Liver (tissue), 9 donors: ENCODE data around the gene CABLES1. TPM values are rescaled to one million over a fixed set of nuclear protein-coding genes. Genes with fewer than 3 reads are reported as not detected.

Experiments used
- DNase-seq: peaks from one replicate; pipeline ENCODE4 v3.0.0-alpha.2; 2017; ENCODE audit warnings: low spot score
- H3K27ac ChIP-seq, 2 donors: one replicate each; pipeline ENCODE4 v1.7.0; 2013; ENCODE audit warnings: inconsistent platforms in 2 of 2, low read length in 2 of 2, control low read depth in 1 of 2, low read depth in 1 of 2, mild to moderate bottlenecking in 1 of 2
- H3K27me3 ChIP-seq, 4 donors: one replicate each; pipeline versions ENCODE4 v1.6.1 to v1.7.0; 2013; ENCODE audit warnings: low read length in 3 of 4, inconsistent platforms in 1 of 4, mild to moderate bottlenecking in 1 of 4, moderate library complexity in 1 of 4; ENCODE audit not compliant: control insufficient read depth in 4 of 4, insufficient read depth in 4 of 4
- H3K36me3 ChIP-seq, 4 donors: one replicate each; pipeline versions ENCODE4 v1.6.1 to v1.7.0; 2013; ENCODE audit warnings: low read length in 3 of 4, mild to moderate bottlenecking in 3 of 4, low read depth in 1 of 4, moderate library complexity in 1 of 4; ENCODE audit not compliant: control insufficient read depth in 4 of 4, insufficient read depth in 3 of 4
- H3K4me1 ChIP-seq, 4 donors: one replicate each; pipeline versions ENCODE4 v1.6.1 to v1.7.0; 2013; ENCODE audit warnings: low read length in 3 of 4, mild to moderate bottlenecking in 3 of 4, moderate library complexity in 1 of 4; ENCODE audit not compliant: control insufficient read depth in 4 of 4, insufficient read depth in 4 of 4
- H3K4me3 ChIP-seq, 3 donors: one replicate each; pipeline versions ENCODE4 v1.6.1 to v1.7.0; 2013; ENCODE audit warnings: low read length in 3 of 3, control low read depth in 1 of 3, low read depth in 1 of 3, mild to moderate bottlenecking in 1 of 3
- H3K9ac ChIP-seq, 2 donors: one replicate each; pipeline ENCODE4 v1.7.0; 2013; ENCODE audit warnings: low read length in 2 of 2, mild to moderate bottlenecking in 2 of 2, moderate library complexity in 2 of 2, control low read depth in 1 of 2, low read depth in 1 of 2
- H3K9me3 ChIP-seq, 4 donors: one replicate each; pipeline versions ENCODE4 v1.6.1 to v1.7.0; 2013; ENCODE audit warnings: low read length in 3 of 4; ENCODE audit not compliant: control insufficient read depth in 4 of 4
- ATF3 ChIP-seq: IDR thresholded peaks from 2 replicates; pipeline ENCODE4 v1.6.1; 2016; ENCODE audit warnings: antibody characterized with exemption
- EGR1 ChIP-seq, 2 donors: IDR thresholded peaks; 2 replicates each; pipeline ENCODE4 v1.6.1; 2016 to 2018; ENCODE audit warnings: antibody characterized with exemption in 2 of 2, low read depth in 2 of 2
- FOXA1 ChIP-seq: IDR thresholded peaks from 2 replicates; pipeline ENCODE4 v1.6.1; 2016; ENCODE audit warnings: antibody characterized with exemption
- FOXA2 ChIP-seq: IDR thresholded peaks from 2 replicates; pipeline ENCODE4 v1.6.1; 2016; ENCODE audit warnings: antibody characterized with exemption
- GABPA ChIP-seq, 2 donors: IDR thresholded peaks in 1 of 2; conservative IDR thresholded peaks in 1 of 2; 2 replicates each; pipeline ENCODE4 v1.6.1; 2016; ENCODE audit warnings: antibody characterized with exemption in 2 of 2, mild to moderate bottlenecking in 1 of 2, moderate library complexity in 1 of 2
- HNF4A ChIP-seq, 2 donors: conservative IDR thresholded peaks; 2 replicates each; pipeline ENCODE4 v1.6.1; 2016; ENCODE audit warnings: antibody characterized with exemption in 2 of 2, mild to moderate bottlenecking in 2 of 2
- HNF4G ChIP-seq: IDR thresholded peaks from 2 replicates; pipeline ENCODE4 v1.6.1; 2016; ENCODE audit warnings: antibody characterized with exemption
- JUND ChIP-seq, 2 donors: IDR thresholded peaks; 2 replicates each; pipeline ENCODE4 v1.6.1; 2016; ENCODE audit warnings: antibody characterized with exemption in 2 of 2
- NR2F2 ChIP-seq: IDR thresholded peaks from 2 replicates; pipeline ENCODE4 v1.6.1; 2016; ENCODE audit warnings: antibody characterized with exemption
- RAD21 ChIP-seq, 2 donors: IDR thresholded peaks; 2 replicates each; pipeline ENCODE4 v1.6.1; 2016; ENCODE audit warnings: antibody characterized with exemption in 2 of 2, mild to moderate bottlenecking in 2 of 2
- RXRA ChIP-seq, 2 donors: IDR thresholded peaks; 2 replicates each; pipeline ENCODE4 v1.6.1; 2017 to 2018; ENCODE audit warnings: antibody characterized with exemption in 2 of 2, mild to moderate bottlenecking in 1 of 2
- TAF1 ChIP-seq: conservative IDR thresholded peaks from 2 replicates; pipeline ENCODE4 v1.6.1; 2016; ENCODE audit warnings: antibody characterized with exemption, mild to moderate bottlenecking
- YY1 ChIP-seq: IDR thresholded peaks from 2 replicates; pipeline ENCODE4 v1.6.1; 2016; ENCODE audit warnings: antibody characterized with exemption, mild to moderate bottlenecking
- ZBTB33 ChIP-seq: IDR thresholded peaks from 2 replicates; pipeline ENCODE4 v1.6.1; 2016; ENCODE audit warnings: antibody characterized with exemption
- WGBS: extraction: QIAGEN DNeasy Blood & Tissue Kit; methylation state at CpG from one replicate; pipeline ENCODE4 v1.1.7; 2013; 5-methylcytosine and 5-hydroxymethylcytosine counted together
- polyA plus RNA-seq, 2 donors: library from polyadenylated mRNA; stranded (reverse) in 1 of 2; unstranded in 1 of 2; fragments of 200-250 nt in 1 of 2; fragments of >200 nt in 1 of 2; fragmentation: Nextera tagmentation in 1 of 2; extraction: Ambion mirVana in 1 of 2; gene quantifications; one replicate each; pipeline versions ENCODE4 v1.2.1 to v1.2.3, GENCODE V29; 2013 to 2015
- total RNA-seq, 2 donors: library from RNA; depleted of rRNA; stranded (reverse); fragments of >200 nt; gene quantifications; one replicate each; pipeline ENCODE4 v1.2.3, GENCODE V29; 2014
- TF ChIP-seq, protein P1 (sequence below): IDR thresholded peaks from 2 replicates; pipeline ENCODE4 v1.6.1; 2016; ENCODE audit warnings: antibody characterized with exemption, mild to moderate bottlenecking
- TF ChIP-seq, protein P2 (sequence below): IDR thresholded peaks from 2 replicates; pipeline ENCODE4 v1.6.1; 2016; ENCODE audit warnings: antibody characterized with exemption
- TF ChIP-seq, protein P3 (sequence below): fragments of 150-350 bp; IDR thresholded peaks from 2 replicates; pipeline ENCODE4 v1.5.1; 2017; ENCODE audit warnings: improper control_type of control experiment, low read depth, low read length; ENCODE audit not compliant: missing input control
- donor health status: healthy.
- donor health status: healthy.
- donor health status: healthy.
- donor health status: healthy.
- donor health status: healthy.

CABLES1 gene
- total and polyA plus RNA-seq, 4 donors, result 3.3 to 8.9 (median 4.5) TPM

DNA sequence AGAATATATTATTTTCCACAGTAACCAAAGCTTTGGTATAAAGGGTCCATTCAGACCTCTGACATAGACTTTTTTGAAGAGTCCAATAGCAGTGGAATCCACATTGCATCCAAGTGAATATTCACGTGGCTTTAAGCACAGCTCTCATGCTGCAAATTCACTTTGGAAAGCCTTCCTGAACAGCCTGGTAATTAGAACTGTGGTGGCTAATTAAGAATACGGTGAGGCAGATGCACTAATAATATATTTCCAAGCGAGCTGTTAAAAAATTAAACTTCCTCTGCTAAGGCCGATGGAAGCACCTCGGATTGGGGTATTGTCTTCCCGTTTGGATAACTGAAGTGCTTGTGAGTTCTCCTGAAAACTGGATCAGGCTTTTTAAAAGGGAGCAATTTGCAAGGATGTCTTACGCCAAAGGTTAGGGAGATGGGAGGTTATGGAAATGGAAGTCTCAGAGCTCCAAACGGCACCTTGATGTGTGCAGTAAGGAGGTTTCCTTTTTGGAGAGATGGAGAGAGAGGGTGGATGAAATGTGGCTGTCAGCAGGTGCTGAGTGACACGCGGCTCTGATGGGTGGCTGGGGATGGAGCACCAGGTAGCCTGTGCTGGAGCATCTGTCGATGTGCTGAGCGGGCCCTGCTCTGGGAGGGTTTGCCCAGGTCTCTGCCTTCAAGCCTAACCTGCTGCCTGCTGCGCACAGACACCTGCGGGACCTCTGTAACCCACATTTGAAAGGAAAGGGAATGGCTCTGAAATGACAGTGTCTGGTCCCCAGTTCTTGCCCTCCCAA, 37.5 kb downstream of the CABLES1 start:
- H3K9ac ChIP-seq, result no peak overlapping the region
- TF ChIP-seq RAD21 (IDR thresholded peaks at IDR 0.05), result no peak
- TF ChIP-seq RXRA (IDR thresholded peaks at IDR 0.05), result no peak
- TF ChIP-seq FOXA2, result no peak
- no peak for TF ChIP-seq TAF1
- TF ChIP-seq, protein P1, sequence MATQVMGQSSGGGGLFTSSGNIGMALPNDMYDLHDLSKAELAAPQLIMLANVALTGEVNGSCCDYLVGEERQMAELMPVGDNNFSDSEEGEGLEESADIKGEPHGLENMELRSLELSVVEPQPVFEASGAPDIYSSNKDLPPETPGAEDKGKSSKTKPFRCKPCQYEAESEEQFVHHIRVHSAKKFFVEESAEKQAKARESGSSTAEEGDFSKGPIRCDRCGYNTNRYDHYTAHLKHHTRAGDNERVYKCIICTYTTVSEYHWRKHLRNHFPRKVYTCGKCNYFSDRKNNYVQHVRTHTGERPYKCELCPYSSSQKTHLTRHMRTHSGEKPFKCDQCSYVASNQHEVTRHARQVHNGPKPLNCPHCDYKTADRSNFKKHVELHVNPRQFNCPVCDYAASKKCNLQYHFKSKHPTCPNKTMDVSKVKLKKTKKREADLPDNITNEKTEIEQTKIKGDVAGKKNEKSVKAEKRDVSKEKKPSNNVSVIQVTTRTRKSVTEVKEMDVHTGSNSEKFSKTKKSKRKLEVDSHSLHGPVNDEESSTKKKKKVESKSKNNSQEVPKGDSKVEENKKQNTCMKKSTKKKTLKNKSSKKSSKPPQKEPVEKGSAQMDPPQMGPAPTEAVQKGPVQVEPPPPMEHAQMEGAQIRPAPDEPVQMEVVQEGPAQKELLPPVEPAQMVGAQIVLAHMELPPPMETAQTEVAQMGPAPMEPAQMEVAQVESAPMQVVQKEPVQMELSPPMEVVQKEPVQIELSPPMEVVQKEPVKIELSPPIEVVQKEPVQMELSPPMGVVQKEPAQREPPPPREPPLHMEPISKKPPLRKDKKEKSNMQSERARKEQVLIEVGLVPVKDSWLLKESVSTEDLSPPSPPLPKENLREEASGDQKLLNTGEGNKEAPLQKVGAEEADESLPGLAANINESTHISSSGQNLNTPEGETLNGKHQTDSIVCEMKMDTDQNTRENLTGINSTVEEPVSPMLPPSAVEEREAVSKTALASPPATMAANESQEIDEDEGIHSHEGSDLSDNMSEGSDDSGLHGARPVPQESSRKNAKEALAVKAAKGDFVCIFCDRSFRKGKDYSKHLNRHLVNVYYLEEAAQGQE, result no peak
- TF ChIP-seq HNF4A (conservative IDR thresholded peaks at IDR 0.05), result no peak
- TF ChIP-seq JUND (IDR thresholded peaks at IDR 0.05), result no peak
- no peak for TF ChIP-seq FOXA1
- TF ChIP-seq EGR1 (IDR thresholded peaks at IDR 0.05; ENCODE audit: low read depth in 2 of 2), result no peak
- TF ChIP-seq, protein P2, sequence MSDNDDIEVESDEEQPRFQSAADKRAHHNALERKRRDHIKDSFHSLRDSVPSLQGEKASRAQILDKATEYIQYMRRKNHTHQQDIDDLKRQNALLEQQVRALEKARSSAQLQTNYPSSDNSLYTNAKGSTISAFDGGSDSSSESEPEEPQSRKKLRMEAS, result no peak
- no peak for TF ChIP-seq GABPA (IDR thresholded peaks at IDR 0.05 in 1 of 2, conservative IDR thresholded peaks at IDR 0.05 in 1 of 2)
- TF ChIP-seq, protein P3, sequence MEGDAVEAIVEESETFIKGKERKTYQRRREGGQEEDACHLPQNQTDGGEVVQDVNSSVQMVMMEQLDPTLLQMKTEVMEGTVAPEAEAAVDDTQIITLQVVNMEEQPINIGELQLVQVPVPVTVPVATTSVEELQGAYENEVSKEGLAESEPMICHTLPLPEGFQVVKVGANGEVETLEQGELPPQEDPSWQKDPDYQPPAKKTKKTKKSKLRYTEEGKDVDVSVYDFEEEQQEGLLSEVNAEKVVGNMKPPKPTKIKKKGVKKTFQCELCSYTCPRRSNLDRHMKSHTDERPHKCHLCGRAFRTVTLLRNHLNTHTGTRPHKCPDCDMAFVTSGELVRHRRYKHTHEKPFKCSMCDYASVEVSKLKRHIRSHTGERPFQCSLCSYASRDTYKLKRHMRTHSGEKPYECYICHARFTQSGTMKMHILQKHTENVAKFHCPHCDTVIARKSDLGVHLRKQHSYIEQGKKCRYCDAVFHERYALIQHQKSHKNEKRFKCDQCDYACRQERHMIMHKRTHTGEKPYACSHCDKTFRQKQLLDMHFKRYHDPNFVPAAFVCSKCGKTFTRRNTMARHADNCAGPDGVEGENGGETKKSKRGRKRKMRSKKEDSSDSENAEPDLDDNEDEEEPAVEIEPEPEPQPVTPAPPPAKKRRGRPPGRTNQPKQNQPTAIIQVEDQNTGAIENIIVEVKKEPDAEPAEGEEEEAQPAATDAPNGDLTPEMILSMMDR, result no peak
- no peak for TF ChIP-seq ATF3
- no peak for TF ChIP-seq ZBTB33
- no peak overlapping the region for H3K4me3 ChIP-seq
- no peak overlapping the region for H3K27ac ChIP-seq
- H3K36me3 ChIP-seq, result no peaks in the 10 kb centered on the region
- WGBS, result 94% methylated on average over 14 of the region's 14 CpGs
- DNase-seq, result no peak
- no peaks in the 10 kb centered on the region for H3K9me3 ChIP-seq
- no peaks in the 10 kb centered on the region for H3K27me3 ChIP-seq
- H3K4me1 ChIP-seq, result peaks cover 0 to 12% (median 3%) of the 10 kb centered on the region in 4 donors

- WGBS, result 91% methylated on average over 7 of the region's 7 CpGs
- Histone ChIP-seq H3K4me1 (peaks cover 0 to 21% (median 9%) of the 10 kb centered on the region in 4 donors), H3K9ac (no peak overlapping the region), H3K4me3 (no peak overlapping the region), H3K27me3 (no peaks in the 10 kb centered on the region), H3K27ac (no peak overlapping the region), H3K36me3 (no peaks in the 10 kb centered on the region), H3K9me3 (no peaks in the 10 kb centered on the region)
- DNase-seq, result no peak
- no peak for TF ChIP-seq ATF3
- TF ChIP-seq, protein P2, result no peak
- TF ChIP-seq ZBTB33, result no peak
- TF ChIP-seq YY1, result no peak
- TF ChIP-seq EGR1 (IDR thresholded peaks at IDR 0.05; ENCODE audit: low read depth in 2 of 2), result no peak
- TF ChIP-seq NR2F2, result no peak
- no peak for TF ChIP-seq FOXA1
- no peak for TF ChIP-seq HNF4G
- no peak for TF ChIP-seq RXRA (IDR thresholded peaks at IDR 0.05)
- TF ChIP-seq FOXA2, result no peak
- TF ChIP-seq, protein P3, result no peak
Observed at GRCh38 chr18:23173912-23174311, 38.6 kb downstream of the CABLES1 start.
